ENCODE measurements around the gene MAPKAP1.

MAPKAP1 gene

GRCh38 chr9:125421591-125422181 is 285.3 kb downstream of the MAPKAP1 start:
- Histone ChIP-seq H3K4me3 (ENCODE audit: low read depth in 1 of 2, low read length in 2 of 2) (no peak overlapping the region), H3K36me3 (ENCODE audit: control insufficient read depth in 1 of 2, insufficient read depth in 2 of 2, low read length in 2 of 2) (no peaks in the 10 kb centered on the region), H3K4me1 (ENCODE audit: control insufficient read depth in 1 of 2, insufficient read depth in 2 of 2, low read length in 2 of 2) (no peaks in the 10 kb centered on the region), H3K27ac (ENCODE audit: low read length) (no peak overlapping the region), H3K9me3 (ENCODE audit: control insufficient read depth in 1 of 2, low read length in 2 of 2) (no peaks in the 10 kb centered on the region), H3K27me3 (ENCODE audit: low read depth, low read length) (no peaks in the 10 kb centered on the region)

GRCh38 chr9:125421166-125421565 is 285.8 kb downstream of the MAPKAP1 start:
- Histone ChIP-seq H3K36me3 (ENCODE audit: control insufficient read depth in 1 of 2, insufficient read depth in 2 of 2, low read length in 2 of 2) (no peaks in the 10 kb centered on the region), H3K4me1 (ENCODE audit: control insufficient read depth in 1 of 2, insufficient read depth in 2 of 2, low read length in 2 of 2) (no peaks in the 10 kb centered on the region), H3K4me3 (ENCODE audit: low read depth in 1 of 2, low read length in 2 of 2) (no peak overlapping the region), H3K9me3 (ENCODE audit: control insufficient read depth in 1 of 2, low read length in 2 of 2) (no peaks in the 10 kb centered on the region), H3K27ac (ENCODE audit: low read length) (no peak overlapping the region), H3K27me3 (ENCODE audit: low read depth, low read length) (no peaks in the 10 kb centered on the region)

- Histone ChIP-seq H3K27ac (ENCODE audit: low read length) (no peak overlapping the region), H3K9me3 (ENCODE audit: control insufficient read depth in 1 of 2, low read length in 2 of 2) (no peaks in the 10 kb centered on the region), H3K4me3 (ENCODE audit: low read depth in 1 of 2, low read length in 2 of 2) (no peak overlapping the region), H3K4me1 (ENCODE audit: control insufficient read depth in 1 of 2, insufficient read depth in 2 of 2, low read length in 2 of 2) (no peaks in the 10 kb centered on the region), H3K27me3 (ENCODE audit: low read depth, low read length) (no peaks in the 10 kb centered on the region), H3K36me3 (ENCODE audit: control insufficient read depth in 1 of 2, insufficient read depth in 2 of 2, low read length in 2 of 2) (no peaks in the 10 kb centered on the region)
Observed at GRCh38 chr9:125418404-125418803, 288.6 kb downstream of the MAPKAP1 start.

GRCh38 chr9:125416517-125416916 is 290.5 kb downstream of the MAPKAP1 start:
- no peak overlapping the region for H3K4me3 ChIP-seq (ENCODE audit: low read depth in 1 of 2, low read length in 2 of 2)
- H3K27me3 ChIP-seq (ENCODE audit: low read depth, low read length): no peaks in the 10 kb centered on the region
- H3K36me3 ChIP-seq (ENCODE audit: control insufficient read depth in 1 of 2, insufficient read depth in 2 of 2, low read length in 2 of 2): no peaks in the 10 kb centered on the region
- no peak overlapping the region for H3K27ac ChIP-seq (ENCODE audit: low read length)
- H3K4me1 ChIP-seq (ENCODE audit: control insufficient read depth in 1 of 2, insufficient read depth in 2 of 2, low read length in 2 of 2): no peaks in the 10 kb centered on the region
- H3K9me3 ChIP-seq (ENCODE audit: control insufficient read depth in 1 of 2, low read length in 2 of 2): no peaks in the 10 kb centered on the region

- no peaks in the 10 kb centered on the region for H3K4me1 ChIP-seq (ENCODE audit: control insufficient read depth in 1 of 2, insufficient read depth in 2 of 2, low read length in 2 of 2)
- no peaks in the 10 kb centered on the region for H3K27me3 ChIP-seq (ENCODE audit: low read depth, low read length)
- H3K9me3 ChIP-seq (ENCODE audit: control insufficient read depth in 1 of 2, low read length in 2 of 2): no peaks in the 10 kb centered on the region
- no peak overlapping the region for H3K27ac ChIP-seq (ENCODE audit: low read length)
- no peak overlapping the region for H3K4me3 ChIP-seq (ENCODE audit: low read depth in 1 of 2, low read length in 2 of 2)
- H3K36me3 ChIP-seq (ENCODE audit: control insufficient read depth in 1 of 2, insufficient read depth in 2 of 2, low read length in 2 of 2): no peaks in the 10 kb centered on the region
Observed at GRCh38 chr9:125415583-125416460, 291.2 kb downstream of the MAPKAP1 start.

GRCh38 chr9:125413579-125413978 is 293.4 kb downstream of the MAPKAP1 start:
- Histone ChIP-seq H3K4me1 (ENCODE audit: control insufficient read depth in 1 of 2, insufficient read depth in 2 of 2, low read length in 2 of 2) (no peaks in the 10 kb centered on the region), H3K4me3 (ENCODE audit: low read depth in 1 of 2, low read length in 2 of 2) (no peak overlapping the region), H3K36me3 (ENCODE audit: control insufficient read depth in 1 of 2, insufficient read depth in 2 of 2, low read length in 2 of 2) (no peaks in the 10 kb centered on the region), H3K27ac (ENCODE audit: low read length) (no peak overlapping the region), H3K27me3 (ENCODE audit: low read depth, low read length) (no peaks in the 10 kb centered on the region), H3K9me3 (ENCODE audit: control insufficient read depth in 1 of 2, low read length in 2 of 2) (no peaks in the 10 kb centered on the region)

- H3K4me3 ChIP-seq (ENCODE audit: low read depth in 1 of 2, low read length in 2 of 2): no peak overlapping the region
- H3K27me3 ChIP-seq (ENCODE audit: low read depth, low read length): no peaks in the 10 kb centered on the region
- no peaks in the 10 kb centered on the region for H3K36me3 ChIP-seq (ENCODE audit: control insufficient read depth in 1 of 2, insufficient read depth in 2 of 2, low read length in 2 of 2)
- no peak overlapping the region for H3K27ac ChIP-seq (ENCODE audit: low read length)
- H3K4me1 ChIP-seq (ENCODE audit: control insufficient read depth in 1 of 2, insufficient read depth in 2 of 2, low read length in 2 of 2): peaks cover 0 to 4% of the 10 kb centered on the region in 2 donors
- H3K9me3 ChIP-seq (ENCODE audit: control insufficient read depth in 1 of 2, low read length in 2 of 2): no peaks in the 10 kb centered on the region
Observed at GRCh38 chr9:125412166-125412565, 294.8 kb downstream of the MAPKAP1 start.

GRCh38 chr9:125411171-125411756 is 295.7 kb downstream of the MAPKAP1 start:
- Histone ChIP-seq H3K27me3 (ENCODE audit: low read depth, low read length) (peaks cover 2% of the 10 kb centered on the region), H3K36me3 (ENCODE audit: control insufficient read depth in 1 of 2, insufficient read depth in 2 of 2, low read length in 2 of 2) (no peaks in the 10 kb centered on the region), H3K4me3 (ENCODE audit: low read depth in 1 of 2, low read length in 2 of 2) (no peak overlapping the region), H3K9me3 (ENCODE audit: control insufficient read depth in 1 of 2, low read length in 2 of 2) (no peaks in the 10 kb centered on the region), H3K27ac (ENCODE audit: low read length) (no peak overlapping the region), H3K4me1 (ENCODE audit: control insufficient read depth in 1 of 2, insufficient read depth in 2 of 2, low read length in 2 of 2) (peaks cover 0 to 4% of the 10 kb centered on the region in 2 donors)

GRCh38 chr9:125410522-125410894 is 296.5 kb downstream of the MAPKAP1 start:
- Histone ChIP-seq H3K4me1 (ENCODE audit: control insufficient read depth in 1 of 2, insufficient read depth in 2 of 2, low read length in 2 of 2) (peaks cover 0 to 4% of the 10 kb centered on the region in 2 donors), H3K27me3 (ENCODE audit: low read depth, low read length) (peaks cover 4% of the 10 kb centered on the region), H3K4me3 (ENCODE audit: low read depth in 1 of 2, low read length in 2 of 2) (no peak overlapping the region), H3K36me3 (ENCODE audit: control insufficient read depth in 1 of 2, insufficient read depth in 2 of 2, low read length in 2 of 2) (no peaks in the 10 kb centered on the region), H3K27ac (ENCODE audit: low read length) (no peak overlapping the region), H3K9me3 (ENCODE audit: control insufficient read depth in 1 of 2, low read length in 2 of 2) (no peaks in the 10 kb centered on the region)

GRCh38 chr9:125409637-125410521 is 297.1 kb downstream of the MAPKAP1 start:
- H3K27me3 ChIP-seq (ENCODE audit: low read depth, low read length): peaks cover 4% of the 10 kb centered on the region
- H3K27ac ChIP-seq (ENCODE audit: low read length): no peak overlapping the region
- no peaks in the 10 kb centered on the region for H3K9me3 ChIP-seq (ENCODE audit: control insufficient read depth in 1 of 2, low read length in 2 of 2)
- peaks cover 0 to 4% of the 10 kb centered on the region in 2 donors for H3K4me1 ChIP-seq (ENCODE audit: control insufficient read depth in 1 of 2, insufficient read depth in 2 of 2, low read length in 2 of 2)
- no peak overlapping the region for H3K4me3 ChIP-seq (ENCODE audit: low read depth in 1 of 2, low read length in 2 of 2)
- H3K36me3 ChIP-seq (ENCODE audit: control insufficient read depth in 1 of 2, insufficient read depth in 2 of 2, low read length in 2 of 2): no peaks in the 10 kb centered on the region

- no peaks in the 10 kb centered on the region for H3K9me3 ChIP-seq (ENCODE audit: control insufficient read depth in 1 of 2, low read length in 2 of 2)
- H3K27ac ChIP-seq (ENCODE audit: low read length): no peak overlapping the region
- no peaks in the 10 kb centered on the region for H3K36me3 ChIP-seq (ENCODE audit: control insufficient read depth in 1 of 2, insufficient read depth in 2 of 2, low read length in 2 of 2)
- H3K4me3 ChIP-seq (ENCODE audit: low read depth in 1 of 2, low read length in 2 of 2): no peak overlapping the region
- peaks cover 0 to 4% of the 10 kb centered on the region in 2 donors for H3K4me1 ChIP-seq (ENCODE audit: control insufficient read depth in 1 of 2, insufficient read depth in 2 of 2, low read length in 2 of 2)
- peaks cover 4% of the 10 kb centered on the region for H3K27me3 ChIP-seq (ENCODE audit: low read depth, low read length)
Observed at GRCh38 chr9:125409217-125409636, 297.8 kb downstream of the MAPKAP1 start.
